HUES6 (cell line): ENCODE results near the gene GABRR1.
"Not testable (repeated sequence)": the region's sequence is repeated elsewhere in the genome, so short reads cannot be mapped to it uniquely, and the experiment has no call there.

Experiments
- H3K27ac ChIP-seq: 2 replicates; pipeline ENCODE4 v1.7.0; 2013; ENCODE audit warnings: low read depth, mild to moderate bottlenecking, low read length, inconsistent platforms
- H3K27me3 ChIP-seq: 2 replicates; pipeline ENCODE4 v1.6.1; 2013; ENCODE audit warnings: low read length; ENCODE audit not compliant: control insufficient read depth, insufficient read depth
- H3K36me3 ChIP-seq: 2 replicates; pipeline ENCODE4 v1.6.1; 2013; ENCODE audit warnings: low read length; ENCODE audit not compliant: control insufficient read depth, insufficient read depth
- H3K4me1 ChIP-seq: 2 replicates; pipeline ENCODE4 v1.6.1; 2013; ENCODE audit warnings: low read length; ENCODE audit not compliant: control insufficient read depth, insufficient read depth
- H3K4me3 ChIP-seq: 2 replicates; pipeline ENCODE4 v1.5.1; 2013; ENCODE audit warnings: low read depth, low read length
- H3K9ac ChIP-seq: one replicate; pipeline ENCODE4 v1.6.1; 2013; ENCODE audit warnings: mild to moderate bottlenecking, low read length
- H3K9me3 ChIP-seq: 2 replicates; pipeline ENCODE4 v1.6.1; 2013; ENCODE audit warnings: low read depth, low read length; ENCODE audit not compliant: control insufficient read depth, insufficient read depth

Gene GABRR1

GRCh38 chr6:89140347-89141156 lies 76.6 kb downstream of the GABRR1 start:
- Histone ChIP-seq H3K27ac (no peak overlapping the region), H3K36me3 (no peaks in the 10 kb centered on the region), H3K27me3 (peaks cover 84% of the 10 kb centered on the region)

DNA sequence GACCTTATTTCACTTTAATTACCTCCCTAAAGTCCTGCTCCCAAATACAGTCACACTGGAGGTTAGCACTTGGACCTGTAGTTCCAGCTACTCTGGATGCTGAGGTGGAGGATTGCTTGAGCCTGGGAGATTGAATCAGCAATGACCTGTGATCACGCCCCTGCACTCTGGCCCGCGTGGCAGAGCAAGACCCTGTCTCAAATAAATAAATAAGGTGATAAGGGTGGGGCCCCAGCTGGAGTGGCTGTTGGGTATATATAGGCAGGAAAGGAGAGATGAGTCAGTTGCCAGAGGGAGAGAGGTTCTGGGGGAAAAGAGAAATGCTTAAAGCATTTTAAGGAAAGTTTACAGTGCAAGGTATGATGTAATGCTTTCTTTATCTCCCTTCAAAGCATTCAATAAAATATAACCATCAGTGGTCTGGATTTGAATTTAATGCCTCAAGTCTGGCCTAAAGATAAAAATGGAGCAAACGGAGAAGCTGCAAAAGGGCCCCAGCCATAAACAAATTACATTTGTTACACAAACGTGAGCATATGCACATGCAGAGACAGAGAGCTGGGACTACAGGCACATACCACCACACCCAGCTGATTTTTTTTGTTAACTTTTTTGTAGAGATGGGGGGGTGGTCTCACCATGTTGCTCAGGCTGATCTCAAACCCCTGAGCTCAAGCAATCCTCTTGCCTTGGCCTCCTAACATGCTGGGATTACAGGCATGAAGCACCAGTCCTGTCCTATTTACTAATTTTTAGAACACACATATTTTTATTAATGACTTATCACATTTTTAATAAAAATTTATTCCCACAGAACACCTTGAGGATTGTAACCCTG lies 77.4 kb downstream of the GABRR1 start:
- H3K4me3 ChIP-seq: no peak overlapping the region
- H3K27ac ChIP-seq: no peak overlapping the region
- peaks cover 84% of the 10 kb centered on the region for H3K27me3 ChIP-seq

More at GRCh38 chr6:89140347-89141156, 76.6 kb downstream of the GABRR1 start:
- Histone ChIP-seq H3K4me3 (no peak overlapping the region), H3K9ac (no peak overlapping the region), H3K9me3 (no peaks in the 10 kb centered on the region), H3K4me1 (peaks cover 11% of the 10 kb centered on the region)

GRCh38 chr6:89138173-89138572 lies 79.0 kb downstream of the GABRR1 start:
- H3K27me3 ChIP-seq: peaks cover 83% of the 10 kb centered on the region
- H3K9me3 ChIP-seq: peaks cover 5% of the 10 kb centered on the region; the same call in 1 of the 2 replicates
- no peak overlapping the region for H3K4me3 ChIP-seq
- H3K27ac ChIP-seq: no peak overlapping the region
- no peaks in the 10 kb centered on the region for H3K36me3 ChIP-seq
- H3K9ac ChIP-seq: no peak overlapping the region
- peaks cover 11% of the 10 kb centered on the region for H3K4me1 ChIP-seq

More for the DNA sequence above, 77.4 kb downstream of the GABRR1 start:
- Histone ChIP-seq H3K4me1 (peaks cover 11% of the 10 kb centered on the region), H3K9me3 (no peaks in the 10 kb centered on the region), H3K36me3 (no peaks in the 10 kb centered on the region), H3K9ac (no peak overlapping the region)

DNA sequence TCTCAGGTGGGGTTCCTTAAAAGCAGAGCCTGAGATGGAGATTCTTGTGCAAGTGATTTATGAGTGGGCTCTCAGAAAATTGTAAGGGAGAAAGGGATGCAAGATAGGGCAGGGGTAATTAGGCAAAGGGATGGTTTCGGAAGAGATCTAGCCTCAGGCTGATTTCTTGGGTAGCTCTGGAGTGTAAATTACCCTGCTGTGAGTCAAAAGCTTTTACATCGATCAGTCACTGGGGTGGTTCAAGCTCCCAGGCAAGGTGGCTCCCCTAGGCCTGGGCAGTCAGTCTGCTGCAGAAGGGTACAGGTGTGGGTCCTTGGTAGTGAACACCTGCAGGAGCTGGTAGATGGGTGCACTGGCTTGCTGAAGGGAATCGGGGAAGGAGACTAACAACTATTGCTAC lies 82.4 kb downstream of the GABRR1 start:
- H3K9ac ChIP-seq: no peak overlapping the region
- H3K9me3 ChIP-seq: peaks cover 5% of the 10 kb centered on the region; the same call in 1 of the 2 replicates
- no peaks in the 10 kb centered on the region for H3K36me3 ChIP-seq
- H3K4me3 ChIP-seq: no peak overlapping the region
- no peak overlapping the region for H3K27ac ChIP-seq
- H3K4me1 ChIP-seq: peaks cover 8% of the 10 kb centered on the region
- peaks cover 88% of the 10 kb centered on the region for H3K27me3 ChIP-seq

GRCh38 chr6:89133981-89134380 lies 83.2 kb downstream of the GABRR1 start:
- Histone ChIP-seq H3K4me1 (0 out of 2 replicates have a peak, but pooled peaks cover under 1% of the 10 kb centered on the region), H3K9ac (no peak overlapping the region), H3K27ac (no peak overlapping the region), H3K27me3 (peaks cover 82% of the 10 kb centered on the region), H3K9me3 (peaks cover 8% of the 10 kb centered on the region), H3K4me3 (no peak overlapping the region), H3K36me3 (no peaks in the 10 kb centered on the region)

DNA sequence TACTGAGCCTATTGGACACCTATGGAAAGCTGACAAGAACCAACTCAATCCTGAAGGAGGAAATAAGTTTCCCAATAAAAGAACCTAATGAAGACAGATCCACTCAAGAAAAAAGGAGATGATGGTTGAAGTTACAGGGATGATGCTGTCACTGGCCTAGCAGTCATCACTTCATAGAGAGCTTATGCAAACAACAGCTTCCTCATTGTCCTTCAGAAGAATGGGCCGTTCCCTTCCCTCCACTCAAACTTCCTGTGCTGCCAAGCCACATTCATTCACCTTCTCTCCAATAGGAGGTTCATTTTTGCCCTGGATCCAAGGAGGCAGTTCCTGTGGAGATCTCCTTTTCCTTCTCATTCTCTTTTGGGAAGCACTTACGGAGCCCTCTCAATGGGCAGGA lies 85.1 kb downstream of the GABRR1 start:
- H3K9me3 ChIP-seq: peaks cover 16% of the 10 kb centered on the region

GRCh38 chr6:89131599-89131998 lies 85.6 kb downstream of the GABRR1 start:
- Histone ChIP-seq H3K27ac (no peak overlapping the region), H3K4me3 (no peak overlapping the region), H3K27me3 (peaks cover 63% of the 10 kb centered on the region), H3K9ac (no peak overlapping the region), H3K36me3 (no peaks in the 10 kb centered on the region), H3K9me3 (peaks cover 16% of the 10 kb centered on the region), H3K4me1 (no peaks in the 10 kb centered on the region)

More for the DNA sequence above, 85.1 kb downstream of the GABRR1 start:
- H3K9ac ChIP-seq: no peak overlapping the region
- no peak overlapping the region for H3K4me3 ChIP-seq
- no peaks in the 10 kb centered on the region for H3K36me3 ChIP-seq
- no peak overlapping the region for H3K27ac ChIP-seq
- H3K27me3 ChIP-seq: peaks cover 67% of the 10 kb centered on the region
- no peaks in the 10 kb centered on the region for H3K4me1 ChIP-seq

DNA sequence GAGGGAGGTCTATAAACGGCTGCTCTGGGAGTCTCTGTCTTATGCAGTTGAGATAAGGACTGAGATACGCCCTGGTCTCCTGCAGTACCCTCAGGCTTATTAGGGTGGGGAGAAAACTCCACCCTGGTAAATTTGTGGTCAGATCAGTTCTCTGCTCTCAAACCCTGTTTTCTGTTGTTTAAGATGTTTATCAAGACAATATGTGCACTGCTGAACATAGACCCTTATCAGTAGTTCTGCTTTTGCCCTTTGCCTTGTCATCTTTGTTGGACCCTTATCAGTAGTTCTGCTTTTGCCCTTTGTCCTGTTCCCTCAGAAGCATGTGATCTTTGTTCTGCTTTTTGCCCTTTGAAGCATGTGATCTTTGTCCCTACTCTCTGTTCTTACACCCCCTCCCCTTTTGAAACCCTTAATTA lies 88.9 kb downstream of the GABRR1 start:
- Histone ChIP-seq H3K9me3 (peaks cover 11% of the 10 kb centered on the region; the same call in 1 of the 2 replicates), H3K27me3 (peaks cover 33% of the 10 kb centered on the region)
- H3K9ac ChIP-seq, H3K4me3 ChIP-seq, H3K4me1 ChIP-seq, H3K36me3 ChIP-seq, H3K27ac ChIP-seq: not testable (repeated sequence)
